ENCODE data around the gene ADAMTS3. TPM values are rescaled to one million over a fixed set of nuclear protein-coding genes. Genes with fewer than 3 reads are reported as not detected.
"Not testable (repeated sequence)": the region's sequence is repeated elsewhere in the genome, so short reads cannot be mapped to it uniquely, and the experiment has no call there.

The ADAMTS3 gene
- total RNA-seq, 2 donors from 2014 or later: 2.3 to 5.4 TPM

- Histone ChIP-seq H3K36me3 (no peaks in the 10 kb centered on the region), H3K4me1 (ENCODE audit: control insufficient read depth in 1 of 2, low read depth in 2 of 2) (no peaks in the 10 kb centered on the region), H3K4me3 (no peak overlapping the region), H3K27me3 (replicated peaks; ENCODE audit: insufficient read depth) (no peaks in the 10 kb centered on the region), H3K9me3 (no peaks in the 10 kb centered on the region), H3K27ac (no peak overlapping the region)
- ATAC-seq (ENCODE audit: insufficient number of reproducible peaks, low FRiP score, low read depth): no peak
- TF ChIP-seq, protein P1, sequence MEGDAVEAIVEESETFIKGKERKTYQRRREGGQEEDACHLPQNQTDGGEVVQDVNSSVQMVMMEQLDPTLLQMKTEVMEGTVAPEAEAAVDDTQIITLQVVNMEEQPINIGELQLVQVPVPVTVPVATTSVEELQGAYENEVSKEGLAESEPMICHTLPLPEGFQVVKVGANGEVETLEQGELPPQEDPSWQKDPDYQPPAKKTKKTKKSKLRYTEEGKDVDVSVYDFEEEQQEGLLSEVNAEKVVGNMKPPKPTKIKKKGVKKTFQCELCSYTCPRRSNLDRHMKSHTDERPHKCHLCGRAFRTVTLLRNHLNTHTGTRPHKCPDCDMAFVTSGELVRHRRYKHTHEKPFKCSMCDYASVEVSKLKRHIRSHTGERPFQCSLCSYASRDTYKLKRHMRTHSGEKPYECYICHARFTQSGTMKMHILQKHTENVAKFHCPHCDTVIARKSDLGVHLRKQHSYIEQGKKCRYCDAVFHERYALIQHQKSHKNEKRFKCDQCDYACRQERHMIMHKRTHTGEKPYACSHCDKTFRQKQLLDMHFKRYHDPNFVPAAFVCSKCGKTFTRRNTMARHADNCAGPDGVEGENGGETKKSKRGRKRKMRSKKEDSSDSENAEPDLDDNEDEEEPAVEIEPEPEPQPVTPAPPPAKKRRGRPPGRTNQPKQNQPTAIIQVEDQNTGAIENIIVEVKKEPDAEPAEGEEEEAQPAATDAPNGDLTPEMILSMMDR (IDR thresholded peaks at IDR 0.05): no peak
- DNase-seq (ENCODE audit: low spot score): no peak
These were observed 136.7 kb downstream of the ADAMTS3 start for GRCh38 chr4:72432282-72432681.

DNA sequence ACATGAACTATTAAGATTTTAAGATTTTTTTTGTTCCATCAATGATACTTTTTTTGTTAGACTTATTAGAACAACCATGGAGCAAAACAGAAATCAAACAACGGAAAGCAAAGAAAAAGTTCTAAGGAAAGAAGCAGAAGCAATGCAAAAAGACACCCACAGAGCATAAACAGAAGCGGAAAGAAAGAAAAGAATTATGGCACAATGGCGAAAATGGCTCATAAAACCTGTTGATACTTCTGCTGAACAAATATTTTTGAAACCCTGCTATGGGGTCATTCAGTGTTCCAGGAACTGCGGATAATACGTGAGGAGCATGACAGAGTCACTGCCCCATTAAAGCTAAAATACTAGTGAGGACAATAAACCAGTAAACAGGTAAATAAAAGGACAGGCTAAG lies 138.0 kb downstream of the ADAMTS3 start:
- DNase-seq (ENCODE audit: low spot score) (no peak), ATAC-seq (ENCODE audit: insufficient number of reproducible peaks, low FRiP score, low read depth) (no peak)
- TF ChIP-seq, protein P1 (IDR thresholded peaks at IDR 0.05): no peak
- no peaks in the 10 kb centered on the region for H3K36me3 ChIP-seq
- H3K4me1 ChIP-seq (ENCODE audit: control insufficient read depth in 1 of 2, low read depth in 2 of 2): no peaks in the 10 kb centered on the region
- H3K4me3 ChIP-seq: no peak overlapping the region
- no peaks in the 10 kb centered on the region for H3K27me3 ChIP-seq (replicated peaks; ENCODE audit: insufficient read depth)
- no peaks in the 10 kb centered on the region for H3K9me3 ChIP-seq
- H3K27ac ChIP-seq: no peak overlapping the region

- Histone ChIP-seq H3K4me3 (no peak overlapping the region), H3K4me1 (ENCODE audit: control insufficient read depth in 1 of 2, low read depth in 2 of 2) (no peaks in the 10 kb centered on the region), H3K36me3 (no peaks in the 10 kb centered on the region), H3K9me3 (no peaks in the 10 kb centered on the region), H3K27ac (no peak overlapping the region), H3K27me3 (replicated peaks; ENCODE audit: insufficient read depth) (no peaks in the 10 kb centered on the region)
- no peak for ATAC-seq (ENCODE audit: insufficient number of reproducible peaks, low FRiP score, low read depth)
- no peak for DNase-seq (ENCODE audit: low spot score)
- TF ChIP-seq, protein P1 (IDR thresholded peaks at IDR 0.05): no peak
These were observed 139.0 kb downstream of the ADAMTS3 start for GRCh38 chr4:72430050-72430449.

GRCh38 chr4:72429397-72429889 lies 139.6 kb downstream of the ADAMTS3 start:
- DNase-seq (ENCODE audit: low spot score): no peak
- H3K27ac ChIP-seq: no peak overlapping the region
- no peaks in the 10 kb centered on the region for H3K27me3 ChIP-seq (replicated peaks; ENCODE audit: insufficient read depth)
- H3K36me3 ChIP-seq: no peaks in the 10 kb centered on the region
- ATAC-seq (ENCODE audit: insufficient number of reproducible peaks, low FRiP score, low read depth): no peak
- no peaks in the 10 kb centered on the region for H3K9me3 ChIP-seq
- H3K4me3 ChIP-seq: no peak overlapping the region
- TF ChIP-seq, protein P1 (IDR thresholded peaks at IDR 0.05): no peak
- H3K4me1 ChIP-seq (ENCODE audit: control insufficient read depth in 1 of 2, low read depth in 2 of 2): no peaks in the 10 kb centered on the region

GRCh38 chr4:72427057-72427456 lies 142.0 kb downstream of the ADAMTS3 start:
- DNase-seq (ENCODE audit: low spot score) (no peak), ATAC-seq (ENCODE audit: insufficient number of reproducible peaks, low FRiP score, low read depth) (no peak)
- H3K9me3 ChIP-seq: no peaks in the 10 kb centered on the region
- H3K4me1 ChIP-seq (ENCODE audit: control insufficient read depth in 1 of 2, low read depth in 2 of 2): no peaks in the 10 kb centered on the region
- TF ChIP-seq, protein P1 (IDR thresholded peaks at IDR 0.05): no peak
- H3K36me3 ChIP-seq: no peaks in the 10 kb centered on the region
- H3K27me3 ChIP-seq (replicated peaks; ENCODE audit: insufficient read depth): no peaks in the 10 kb centered on the region
- H3K4me3 ChIP-seq: no peak overlapping the region
- H3K27ac ChIP-seq: no peak overlapping the region

DNA sequence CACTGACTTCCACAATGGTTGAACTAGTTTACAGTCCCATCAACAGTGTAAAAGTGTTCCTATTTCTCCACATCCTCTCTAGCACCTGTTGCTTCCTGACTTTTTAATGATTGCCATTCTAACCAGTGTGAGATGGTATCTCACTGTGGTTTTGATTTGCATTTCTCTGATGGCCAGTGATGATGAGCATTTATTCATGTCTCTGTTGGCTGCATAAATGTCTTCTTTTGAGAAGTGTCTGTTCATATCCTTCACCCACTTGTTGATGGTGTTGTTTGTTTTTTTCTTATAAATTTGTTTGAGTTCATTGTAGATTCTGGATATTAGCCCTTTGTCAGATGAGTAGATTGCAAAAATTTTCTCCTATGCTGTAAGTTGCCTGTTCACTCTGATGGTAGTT lies 143.1 kb downstream of the ADAMTS3 start:
- not testable (repeated sequence) for H3K4me1 ChIP-seq (ENCODE audit: control insufficient read depth in 1 of 2, low read depth in 2 of 2); H3K4me3 ChIP-seq; H3K36me3 ChIP-seq; DNase-seq (ENCODE audit: low spot score); H3K27me3 ChIP-seq (replicated peaks; ENCODE audit: insufficient read depth); H3K9me3 ChIP-seq; ATAC-seq (ENCODE audit: insufficient number of reproducible peaks, low FRiP score, low read depth); H3K27ac ChIP-seq

All from thoracic aorta (tissue), 2 donors.